Lung (tissue), 12 donors: ENCODE results near the gene CRTAC1. TPM values are rescaled to one million over a fixed set of nuclear protein-coding genes. Genes with fewer than 3 reads are reported as not detected.

ENCODE experiments used
- ATAC-seq: fragments of 200-7000 bp; cut with Tn5 transposase; one replicate; pipeline ENCODE4 v1.9.1; 2020; ENCODE audit warnings: moderate number of reproducible peaks; ENCODE audit not compliant: insufficient read depth, low FRiP score
- DNase-seq, 3 donors: peaks; one replicate each; pipeline ENCODE4 v3.0.0-alpha.2; 2013 to 2017
- H3K27ac ChIP-seq, 2 donors: one replicate each; pipeline ENCODE4 v1.5.1; 2013; ENCODE audit warnings: mild to moderate bottlenecking in 2 of 2, moderate library complexity in 2 of 2, control low read depth in 1 of 2, inconsistent platforms in 1 of 2, low read depth in 1 of 2, low read length in 1 of 2
- H3K27me3 ChIP-seq, 3 donors: one replicate each; pipeline ENCODE4 v1.5.1; 2013; ENCODE audit warnings: low read length in 2 of 3; ENCODE audit not compliant: control insufficient read depth in 3 of 3, insufficient read depth in 3 of 3
- H3K36me3 ChIP-seq, 4 donors: one replicate each; pipeline ENCODE4 v1.5.1; 2013; ENCODE audit warnings: low read length in 4 of 4, mild to moderate bottlenecking in 1 of 4, moderate library complexity in 1 of 4; ENCODE audit not compliant: control insufficient read depth in 4 of 4, insufficient read depth in 4 of 4
- H3K4me1 ChIP-seq, 5 donors: one replicate each; pipeline ENCODE4 v1.5.1; 2013; ENCODE audit warnings: low read length in 5 of 5, mild to moderate bottlenecking in 2 of 5, moderate library complexity in 1 of 5; ENCODE audit not compliant: control insufficient read depth in 5 of 5, insufficient read depth in 5 of 5
- H3K4me3 ChIP-seq: one replicate; pipeline ENCODE4 v1.5.1; 2013; ENCODE audit warnings: mild to moderate bottlenecking, control low read depth, moderate library complexity
- H3K9ac ChIP-seq, 2 donors: one replicate each; pipeline ENCODE4 v1.5.1; 2013; ENCODE audit warnings: low read length in 2 of 2, control low read depth in 1 of 2; ENCODE audit not compliant: insufficient read depth in 1 of 2
- H3K9me3 ChIP-seq, 4 donors: one replicate each; pipeline ENCODE4 v1.5.1; 2013; ENCODE audit warnings: low read length in 3 of 4, mild to moderate bottlenecking in 1 of 4, moderate library complexity in 1 of 4; ENCODE audit not compliant: control insufficient read depth in 4 of 4, insufficient read depth in 3 of 4
- WGBS, 2 donors: extraction: QIAGEN DNeasy Blood & Tissue Kit; methylation state at CpG; one replicate each; pipeline ENCODE4 v1.1.7; 2013; 5-methylcytosine and 5-hydroxymethylcytosine counted together
- polyA plus RNA-seq, 2 donors: library from polyadenylated mRNA; stranded (reverse); fragments of 200-250 nt; gene quantifications; one replicate each; pipeline ENCODE4 v1.2.1, GENCODE V29; 2013
- total RNA-seq, 2 donors: library from RNA; depleted of rRNA in 1 of 2; stranded (reverse); fragments of >200 nt in 1 of 2; gene quantifications; one replicate each; pipeline ENCODE4 v1.2.1, GENCODE V29; 2014 to 2021
- TF ChIP-seq, protein P1 (sequence below): IDR thresholded peaks from 2 replicates; pipeline ENCODE4 v1.5.1; 2012; ENCODE audit warnings: mild to moderate bottlenecking; ENCODE audit errors: control extremely low read depth, extremely low read depth
- donor health status: control.
- donor health status: control.
- donor health status: Bipolar disorder and iron deficiency.
- donor health status: healthy.
- donor health status: DM: yes; HTN: yes; CAD: no.

Gene CRTAC1
- total and polyA plus RNA-seq, 4 donors, result 45.8 to 82.4 (median 54.3) TPM

DNA sequence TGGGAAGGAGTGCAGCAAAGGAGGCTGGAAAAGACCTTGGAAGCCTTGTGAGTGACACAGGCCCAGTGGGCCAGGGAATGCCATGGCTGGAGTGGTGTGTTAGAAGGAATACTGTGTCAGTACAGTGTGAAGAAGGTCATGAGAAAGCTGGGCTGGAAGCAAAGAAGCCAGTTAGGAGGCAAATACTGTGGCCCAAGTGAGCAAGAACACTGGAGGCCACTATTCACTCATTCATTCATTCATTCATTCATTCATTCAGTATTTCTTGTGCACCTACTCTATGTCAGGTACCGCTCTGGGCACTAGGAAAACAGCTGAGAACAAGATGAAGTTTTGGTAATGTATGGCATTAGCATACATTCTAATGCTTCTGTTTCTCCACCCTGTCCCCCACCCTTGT, 9.6 kb downstream of the CRTAC1 start:
- ATAC-seq (no peak), DNase-seq (no peak)
- H3K9me3 ChIP-seq, result no peaks in the 10 kb centered on the region
- no peak overlapping the region for H3K9ac ChIP-seq
- WGBS, 2 donors, result 90 to 95% methylated on average over 1 of the region's 1 CpG
- H3K4me3 ChIP-seq, result no peak overlapping the region
- peaks cover 0 to 12% (median 5%) of the 10 kb centered on the region in 3 donors for H3K27me3 ChIP-seq
- H3K36me3 ChIP-seq, result no peaks in the 10 kb centered on the region
- no peaks in the 10 kb centered on the region for H3K4me1 ChIP-seq
- TF ChIP-seq, protein P1, sequence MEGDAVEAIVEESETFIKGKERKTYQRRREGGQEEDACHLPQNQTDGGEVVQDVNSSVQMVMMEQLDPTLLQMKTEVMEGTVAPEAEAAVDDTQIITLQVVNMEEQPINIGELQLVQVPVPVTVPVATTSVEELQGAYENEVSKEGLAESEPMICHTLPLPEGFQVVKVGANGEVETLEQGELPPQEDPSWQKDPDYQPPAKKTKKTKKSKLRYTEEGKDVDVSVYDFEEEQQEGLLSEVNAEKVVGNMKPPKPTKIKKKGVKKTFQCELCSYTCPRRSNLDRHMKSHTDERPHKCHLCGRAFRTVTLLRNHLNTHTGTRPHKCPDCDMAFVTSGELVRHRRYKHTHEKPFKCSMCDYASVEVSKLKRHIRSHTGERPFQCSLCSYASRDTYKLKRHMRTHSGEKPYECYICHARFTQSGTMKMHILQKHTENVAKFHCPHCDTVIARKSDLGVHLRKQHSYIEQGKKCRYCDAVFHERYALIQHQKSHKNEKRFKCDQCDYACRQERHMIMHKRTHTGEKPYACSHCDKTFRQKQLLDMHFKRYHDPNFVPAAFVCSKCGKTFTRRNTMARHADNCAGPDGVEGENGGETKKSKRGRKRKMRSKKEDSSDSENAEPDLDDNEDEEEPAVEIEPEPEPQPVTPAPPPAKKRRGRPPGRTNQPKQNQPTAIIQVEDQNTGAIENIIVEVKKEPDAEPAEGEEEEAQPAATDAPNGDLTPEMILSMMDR, result no peak
- no peak overlapping the region for H3K27ac ChIP-seq

DNA sequence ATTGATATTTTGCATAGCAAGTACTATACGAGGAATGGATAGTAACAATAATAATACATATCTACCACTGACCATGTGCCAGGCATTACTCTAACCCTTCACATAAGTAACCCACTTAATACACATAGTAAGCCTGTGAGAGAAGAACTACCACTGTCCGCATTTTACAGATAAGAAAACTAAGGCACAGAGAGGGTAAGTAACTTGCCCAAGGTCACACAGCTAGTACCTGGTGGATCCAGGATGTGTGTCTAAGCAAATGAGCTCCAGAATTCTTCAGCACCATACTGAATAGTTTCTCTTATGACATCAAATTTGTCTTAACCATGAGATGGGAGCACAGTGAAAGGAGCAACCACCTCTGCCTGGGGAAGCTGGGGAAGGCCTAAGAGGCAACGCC, 10.2 kb downstream of the CRTAC1 start:
- Histone ChIP-seq H3K27me3 (peaks cover 0 to 16% (median 4%) of the 10 kb centered on the region in 3 donors), H3K9me3 (no peaks in the 10 kb centered on the region), H3K4me3 (no peak overlapping the region), H3K36me3 (no peaks in the 10 kb centered on the region), H3K27ac (no peak overlapping the region), H3K9ac (no peak overlapping the region), H3K4me1 (no peaks in the 10 kb centered on the region)
- 86 to 89% methylated on average over 3 of the region's 3 CpGs for WGBS, 2 donors
- ATAC-seq (no peak), DNase-seq (no peak)
- TF ChIP-seq, protein P1, result no peak

DNA sequence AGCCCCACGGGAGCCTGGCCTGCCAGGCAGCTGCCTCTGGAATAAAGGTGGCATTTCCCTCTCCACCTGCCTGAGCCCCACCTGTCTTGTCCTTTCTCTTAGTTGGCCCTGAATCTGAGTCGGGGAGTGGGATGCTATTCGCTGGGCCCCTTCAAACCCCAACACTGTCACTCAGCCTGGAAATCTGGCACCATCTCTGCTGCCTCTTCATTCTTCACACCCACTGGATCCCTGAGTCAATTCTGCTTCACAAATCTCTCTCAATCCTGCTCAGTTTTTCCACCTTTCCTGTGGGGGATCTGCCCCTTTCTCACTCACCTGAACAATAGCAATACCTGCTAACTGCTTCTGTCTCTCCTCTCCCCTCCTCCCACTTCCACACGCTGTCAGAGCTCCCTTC, 10.6 kb downstream of the CRTAC1 start:
- TF ChIP-seq, protein P1, result no peak
- no peaks in the 10 kb centered on the region for H3K9me3 ChIP-seq
- no peaks in the 10 kb centered on the region for H3K36me3 ChIP-seq
- no peak overlapping the region for H3K4me3 ChIP-seq
- peaks cover 0 to 20% (median 0%) of the 10 kb centered on the region in 3 donors for H3K27me3 ChIP-seq
- no peaks in the 10 kb centered on the region for H3K4me1 ChIP-seq
- no peak overlapping the region for H3K27ac ChIP-seq
- H3K9ac ChIP-seq, result no peak overlapping the region
- ATAC-seq (no peak), DNase-seq (no peak)
- WGBS, 2 donors, result 69 to 70% methylated on average over 4 of the region's 4 CpGs
